GM19193 (cell line): Measurements from ENCODE around the gene TCF3.

ENCODE experiments used
- POLR2A ChIP-seq: IDR thresholded peaks from 4 replicates; pipeline ENCODE4 v1.6.1; 2011; ENCODE audit not compliant: insufficient read depth, insufficient read length; ENCODE audit errors: extremely low read depth

TCF3 gene

GRCh38 chr19:1652471-1653299, at the start of gene TCF3:
Gene TCF3, minus strand, starts transcription at chr19:1652615. Its CDS starts 2,367 bp downstream, at chr19:1650248.
- TF ChIP-seq POLR2A: peak; percentile 52

DNA sequence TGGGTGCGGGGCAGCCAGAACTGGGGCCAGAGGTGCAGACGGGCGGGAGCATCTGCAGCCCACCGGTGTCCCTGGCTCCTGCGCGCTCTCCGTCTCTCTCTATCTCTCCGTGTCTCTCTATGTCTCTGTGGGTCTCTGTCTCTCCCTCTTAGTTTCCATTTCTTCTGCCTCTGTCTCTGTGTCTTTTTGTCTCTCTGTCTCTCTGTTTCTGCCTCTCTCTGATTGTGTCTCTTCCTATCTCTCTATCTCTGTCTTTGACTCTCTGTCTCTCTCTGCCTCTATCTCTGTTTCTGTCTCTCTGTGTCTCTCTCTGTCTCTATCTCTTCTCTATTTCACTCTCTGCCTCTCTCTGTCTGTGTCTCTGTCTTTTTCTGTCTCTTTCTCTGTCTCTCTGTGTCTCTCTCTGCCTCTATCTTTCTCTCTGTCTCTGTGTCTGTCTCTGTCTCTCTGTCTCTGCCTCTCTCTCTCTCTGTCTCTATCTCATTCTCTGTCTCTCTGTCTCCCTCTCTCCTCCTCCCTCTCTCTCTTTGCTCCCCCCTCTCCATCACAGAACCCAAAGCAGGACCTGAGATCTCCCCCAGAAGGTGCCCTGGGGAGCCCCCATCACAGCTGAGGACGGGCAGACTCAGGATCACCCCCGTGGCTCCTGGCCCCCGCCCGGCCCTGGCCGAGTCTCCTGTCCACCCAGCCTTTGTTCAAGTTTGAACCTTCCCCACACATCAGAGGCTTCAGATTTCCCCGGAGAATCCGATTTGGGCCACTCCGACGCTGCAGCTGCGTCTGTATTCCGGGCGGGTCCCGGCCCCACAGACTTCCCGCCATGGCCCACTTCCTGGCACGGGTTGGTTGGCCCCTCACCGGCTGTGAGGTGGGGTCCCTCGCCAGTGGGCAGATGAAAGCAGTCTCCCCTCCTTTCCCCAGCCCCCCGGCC, 48.6 kb upstream of the TCF3 start:
- no peak for TF ChIP-seq POLR2A

GRCh38 chr19:1699998-1700732, 47.8 kb upstream of the TCF3 start:
- TF ChIP-seq POLR2A: no peak

DNA sequence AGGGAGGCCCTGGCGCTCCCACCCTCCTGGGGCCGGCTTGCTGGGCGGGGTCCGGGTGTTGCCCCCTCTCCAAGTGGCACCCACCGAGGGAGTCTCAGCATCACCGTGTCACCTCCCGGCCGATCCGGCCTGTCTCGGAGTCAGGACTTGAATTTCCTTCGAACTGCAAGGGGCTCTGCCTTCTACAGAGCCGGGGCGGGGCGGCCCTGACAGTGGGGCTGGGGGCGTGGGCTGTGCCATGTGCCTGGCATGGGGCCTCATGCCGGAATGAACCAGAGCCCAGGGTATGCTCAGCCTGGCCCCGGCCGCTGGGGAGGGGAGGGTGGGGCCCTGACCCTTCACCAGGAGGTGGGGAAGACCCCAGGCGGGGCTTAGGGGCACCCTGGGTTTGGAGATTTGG, 47.0 kb upstream of the TCF3 start:
- TF ChIP-seq POLR2A: no peak

DNA sequence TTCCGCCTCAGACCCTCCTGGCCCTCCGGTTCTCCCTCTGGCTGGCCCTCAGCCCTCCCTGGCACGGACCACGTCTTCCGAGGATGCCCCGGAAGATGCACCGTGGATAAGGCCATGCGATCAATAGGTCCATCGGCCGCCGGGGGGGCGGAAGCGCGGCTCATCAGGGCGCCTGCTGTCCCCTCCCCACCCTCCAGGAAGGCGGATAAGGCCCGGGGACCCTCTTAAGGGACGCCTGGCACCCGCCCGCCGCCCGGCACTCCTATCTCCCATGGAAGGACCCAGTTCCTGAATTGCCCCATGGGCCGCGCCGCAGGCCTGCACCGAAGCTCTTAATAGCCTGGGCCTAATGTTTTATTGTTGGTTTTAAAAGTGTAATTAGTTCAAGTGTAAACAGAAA, 46.2 kb upstream of the TCF3 start:
- no peak for TF ChIP-seq POLR2A

GRCh38 chr19:1691589-1692290, 39.3 kb upstream of the TCF3 start:
- no peak for TF ChIP-seq POLR2A

DNA sequence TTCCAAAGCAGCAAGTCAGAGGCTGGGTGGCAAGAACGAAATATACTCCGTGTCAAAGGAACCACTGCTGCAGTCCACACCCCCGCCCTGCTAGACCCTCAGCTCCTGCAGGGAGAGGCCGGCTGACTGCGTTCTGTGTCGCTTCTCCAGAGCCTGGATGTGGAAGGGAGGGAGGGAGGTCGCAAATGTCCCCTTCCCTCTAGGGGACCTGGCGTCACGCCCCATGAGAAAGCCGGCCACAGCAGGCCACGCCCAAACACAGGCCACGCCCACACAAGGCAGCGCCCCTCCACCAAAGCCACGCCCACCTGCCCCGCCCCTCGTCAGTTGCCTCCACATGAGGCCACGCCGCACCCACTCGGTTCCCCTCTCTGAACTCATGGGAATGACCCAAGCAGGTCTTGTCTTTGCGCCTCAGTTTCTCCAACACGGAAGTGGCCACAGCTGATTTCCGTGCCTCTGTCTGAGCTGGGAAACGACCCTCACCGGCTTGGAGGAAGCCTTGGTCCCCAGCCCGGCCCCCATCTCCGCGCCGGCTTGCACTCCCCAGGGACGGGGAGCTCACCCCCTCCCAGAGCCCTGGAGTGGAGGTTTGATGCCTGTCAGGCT, 38.4 kb upstream of the TCF3 start:
- no peak for TF ChIP-seq POLR2A

- no peak for TF ChIP-seq POLR2A
These were observed 32.6 kb upstream of the TCF3 start for GRCh38 chr19:1685046-1685445.

- no peak for TF ChIP-seq POLR2A
These were observed 32.1 kb upstream of the TCF3 start for GRCh38 chr19:1684573-1684912.

GRCh38 chr19:1683869-1684572, 31.6 kb upstream of the TCF3 start:
- no peak for TF ChIP-seq POLR2A

DNA sequence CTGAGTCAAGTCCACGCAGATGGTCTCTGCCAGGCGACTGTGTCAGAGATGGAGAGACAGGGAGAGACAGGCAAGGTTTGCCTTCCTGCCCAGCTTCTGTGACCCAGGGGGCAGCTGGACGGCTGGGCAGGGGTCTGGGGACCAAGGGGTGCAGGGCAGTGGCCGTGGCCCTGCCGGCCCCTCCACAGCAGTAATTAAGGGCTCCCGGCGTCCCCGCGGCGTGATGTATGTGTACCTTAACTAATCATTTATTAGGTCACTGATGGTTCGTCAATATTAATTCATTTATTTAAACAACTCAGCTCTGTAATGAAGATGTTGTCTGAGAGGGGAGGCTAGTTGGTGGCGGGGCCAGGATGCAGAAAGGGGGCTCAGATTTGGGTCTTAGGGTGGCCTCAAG, 28.6 kb upstream of the TCF3 start:
- TF ChIP-seq POLR2A: no peak

- TF ChIP-seq POLR2A: no peak
These were observed 25.7 kb upstream of the TCF3 start for GRCh38 chr19:1678073-1678472.

- no peak for TF ChIP-seq POLR2A
These were observed 24.2 kb upstream of the TCF3 start for GRCh38 chr19:1676351-1677266.
